Measurements from ENCODE around the gene TSNAXIP1. TPM values are rescaled to one million over a fixed set of nuclear protein-coding genes. Genes with fewer than 3 reads are reported as not detected.

The TSNAXIP1 gene
- total RNA-seq, 4 donors from 2014 or later = 0.55 TPM; not detected in 3

DNA sequence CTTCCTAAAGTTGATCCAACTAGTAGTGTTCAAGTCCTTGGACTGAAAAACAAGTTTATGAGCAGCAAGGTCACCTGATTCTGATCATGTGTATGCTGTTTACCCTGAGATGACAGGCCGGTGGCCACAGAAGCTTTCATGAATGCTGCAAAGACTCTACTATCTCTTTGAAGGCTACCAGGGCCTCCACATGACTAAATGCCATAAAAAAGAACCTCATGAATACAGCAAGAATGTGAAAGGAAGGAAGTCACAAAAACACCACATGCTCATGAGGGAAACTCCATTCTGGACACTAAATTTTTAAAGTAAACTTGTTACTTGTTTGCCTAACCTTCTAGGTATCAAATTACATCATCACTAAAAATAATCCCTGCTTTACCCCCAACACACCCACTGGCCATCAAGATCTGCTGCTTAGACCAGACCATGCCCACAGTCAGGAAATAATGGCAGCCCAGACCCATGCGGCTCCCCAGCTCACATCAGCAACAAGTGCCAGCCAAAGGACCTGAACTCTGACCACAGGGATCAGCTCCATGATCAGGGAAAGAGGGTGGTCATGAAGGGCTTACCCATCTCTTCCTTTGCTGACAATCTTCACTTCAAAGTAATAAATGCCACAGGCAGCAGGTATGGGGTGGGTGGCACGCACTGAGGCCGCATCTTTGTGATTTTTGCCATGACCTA lies 1.7 kb upstream of the TSNAXIP1 start:
- H3K36me3 ChIP-seq = peaks cover 0 to 1% (median 0%) of the 10 kb centered on the region in 4 donors
- no peak for DNase-seq
- H3K9me3 ChIP-seq = no peaks in the 10 kb centered on the region
- in situ Hi-C loops (cut with MboI; ENCODE audit: low pct_ligation_motif_present in 1 of 4, low pct_unique_long_range_greater_than_20kb in 1 of 4, low sequenced_read_pairs in 3 of 4) (no loop called here), intact Hi-C loops (cut with DNase I; ENCODE audit: low total_unique reads) (no loop called here)
- TF ChIP-seq POLR2AphosphoS5 (IDR thresholded peaks at IDR 0.05) (no peak), EP300 (IDR thresholded peaks at IDR 0.05; ENCODE audit: low read depth) (no peak)
- peak overlapping the region in 1 of 4 donors; percentile 81 for H3K27ac ChIP-seq
- H3K4me1 ChIP-seq = peaks cover 10 to 31% (median 16%) of the 10 kb centered on the region in 4 donors
- no peaks in the 10 kb centered on the region for H3K27me3 ChIP-seq
- H3K4me3 ChIP-seq = peak overlapping the region in 2 of 4 donors; percentile 76 to 82
- WGBS, 2 donors (ENCODE audit: low coverage in 1 of 2) = 78% methylated on average over 4 of the region's 4 CpGs; no CpG with 5 or more reads in 1 of the 2 donors

GRCh38 chr16:67805718-67806427 lies 816 bp upstream of the TSNAXIP1 start:
- intact Hi-C loops (cut with DNase I; ENCODE audit: low total_unique reads) (no loop called here), in situ Hi-C loops (cut with MboI; ENCODE audit: low pct_ligation_motif_present in 1 of 4, low pct_unique_long_range_greater_than_20kb in 1 of 4, low sequenced_read_pairs in 3 of 4) (no loop called here)
- Histone ChIP-seq H3K9me3 (no peaks in the 10 kb centered on the region), H3K4me3 (peak overlapping the region; percentile 76 to 97 (median 79)), H3K36me3 (no peaks in the 10 kb centered on the region), H3K4me1 (peaks cover 10 to 25% (median 16%) of the 10 kb centered on the region in 4 donors), H3K27ac (peak overlapping the region; percentile 79 to 89 (median 85)), H3K27me3 (no peaks in the 10 kb centered on the region)
- 0% methylated on average over 18 of the region's 26 CpGs; no CpG with 5 or more reads in 1 of the 2 donors for WGBS, 2 donors (ENCODE audit: low coverage in 1 of 2)
- TF ChIP-seq POLR2A (IDR thresholded peaks at IDR 0.05) (no peak), EP300 (IDR thresholded peaks at IDR 0.05; ENCODE audit: low read depth) (no peak), POLR2AphosphoS5 (IDR thresholded peaks at IDR 0.05) (no peak)
- TF ChIP-seq, protein P1, sequence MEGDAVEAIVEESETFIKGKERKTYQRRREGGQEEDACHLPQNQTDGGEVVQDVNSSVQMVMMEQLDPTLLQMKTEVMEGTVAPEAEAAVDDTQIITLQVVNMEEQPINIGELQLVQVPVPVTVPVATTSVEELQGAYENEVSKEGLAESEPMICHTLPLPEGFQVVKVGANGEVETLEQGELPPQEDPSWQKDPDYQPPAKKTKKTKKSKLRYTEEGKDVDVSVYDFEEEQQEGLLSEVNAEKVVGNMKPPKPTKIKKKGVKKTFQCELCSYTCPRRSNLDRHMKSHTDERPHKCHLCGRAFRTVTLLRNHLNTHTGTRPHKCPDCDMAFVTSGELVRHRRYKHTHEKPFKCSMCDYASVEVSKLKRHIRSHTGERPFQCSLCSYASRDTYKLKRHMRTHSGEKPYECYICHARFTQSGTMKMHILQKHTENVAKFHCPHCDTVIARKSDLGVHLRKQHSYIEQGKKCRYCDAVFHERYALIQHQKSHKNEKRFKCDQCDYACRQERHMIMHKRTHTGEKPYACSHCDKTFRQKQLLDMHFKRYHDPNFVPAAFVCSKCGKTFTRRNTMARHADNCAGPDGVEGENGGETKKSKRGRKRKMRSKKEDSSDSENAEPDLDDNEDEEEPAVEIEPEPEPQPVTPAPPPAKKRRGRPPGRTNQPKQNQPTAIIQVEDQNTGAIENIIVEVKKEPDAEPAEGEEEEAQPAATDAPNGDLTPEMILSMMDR (IDR thresholded peaks at IDR 0.05) = no peak
- DNase-seq = peak; percentile 21

DNA sequence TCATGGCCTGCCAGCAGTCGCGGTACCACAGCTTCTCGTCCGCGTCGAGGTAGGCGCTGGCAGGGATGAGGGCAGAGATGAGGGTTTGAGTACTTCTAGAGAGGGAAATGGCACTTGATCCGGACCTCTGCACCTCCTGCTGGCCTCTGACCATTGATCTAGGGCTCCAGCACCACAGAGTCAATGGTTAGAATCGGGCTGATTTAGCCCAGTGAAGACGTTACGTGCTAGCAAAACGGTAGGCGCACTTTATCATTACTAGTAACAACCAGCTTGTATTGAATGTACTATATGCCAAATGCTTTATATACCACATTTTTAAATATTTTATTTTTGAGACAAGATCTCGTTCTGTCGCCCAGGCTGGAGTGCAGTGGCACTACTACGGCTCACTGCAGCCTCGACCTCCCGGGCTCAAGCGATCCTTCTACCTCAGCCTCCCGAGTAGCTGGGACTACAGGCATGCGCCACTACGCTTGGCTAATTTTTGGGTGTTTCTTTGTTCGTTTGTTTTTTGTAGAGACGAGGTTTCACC lies 526 bp downstream of the TSNAXIP1 start:
- Histone ChIP-seq H3K4me1 (peaks cover 10 to 25% (median 16%) of the 10 kb centered on the region in 4 donors), H3K4me3 (peak overlapping the region; percentile 3 to 82 (median 76)), H3K27me3 (no peaks in the 10 kb centered on the region), H3K36me3 (no peaks in the 10 kb centered on the region), H3K9me3 (no peaks in the 10 kb centered on the region), H3K27ac (peak overlapping the region; percentile 79 to 89 (median 84))
- intact Hi-C loops (cut with DNase I; ENCODE audit: low total_unique reads) = no loop called here
- DNase-seq = no peak
- TF ChIP-seq, protein P1 (IDR thresholded peaks at IDR 0.05) = no peak
- TF ChIP-seq POLR2AphosphoS5 (IDR thresholded peaks at IDR 0.05) (no peak), POLR2A (IDR thresholded peaks at IDR 0.05) (no peak), EP300 (IDR thresholded peaks at IDR 0.05; ENCODE audit: low read depth) (no peak)
- WGBS, 2 donors (ENCODE audit: low coverage in 1 of 2) = 0 to 30% methylated on average over 2 to 24 of the region's 24 CpGs
- in situ Hi-C loops (cut with MboI; ENCODE audit: low pct_ligation_motif_present in 1 of 4, low pct_unique_long_range_greater_than_20kb in 1 of 4, low sequenced_read_pairs in 3 of 4) = no loop called here

GRCh38 chr16:67811899-67812298 lies 5.2 kb downstream of the TSNAXIP1 start:
- TF ChIP-seq POLR2AphosphoS5 (IDR thresholded peaks at IDR 0.05) (no peak), POLR2A (IDR thresholded peaks at IDR 0.05) (no peak), EP300 (IDR thresholded peaks at IDR 0.05; ENCODE audit: low read depth) (no peak)
- TF ChIP-seq, protein P1 (IDR thresholded peaks at IDR 0.05) = no peak
- no peak overlapping the region for H3K4me3 ChIP-seq
- H3K9me3 ChIP-seq = no peaks in the 10 kb centered on the region
- H3K27me3 ChIP-seq = no peaks in the 10 kb centered on the region
- peaks cover 5 to 22% (median 11%) of the 10 kb centered on the region in 4 donors for H3K4me1 ChIP-seq
- DNase-seq = no peak
- intact Hi-C loops (cut with DNase I; ENCODE audit: low total_unique reads) (loop anchor here (10.0 kb wide), 1 partner anchor 113 kb away; no protein-coding TSS in a partner anchor), in situ Hi-C loops (cut with MboI; ENCODE audit: low pct_ligation_motif_present in 1 of 4, low pct_unique_long_range_greater_than_20kb in 1 of 4, low sequenced_read_pairs in 3 of 4) (loop anchor here in 2 of 4 donors (10.0 kb wide), 2 partner anchors 113 to 137 kb away; no protein-coding TSS in a partner anchor)
- 100% methylated on average over 1 of the region's 1 CpG for WGBS, 2 donors (ENCODE audit: low coverage in 1 of 2)
- H3K36me3 ChIP-seq = no peaks in the 10 kb centered on the region
- H3K27ac ChIP-seq = no peak overlapping the region
